GM19043 (cell line): Measurements from ENCODE around the gene NUP133.
"Not testable (repeated sequence)": the region's sequence is repeated elsewhere in the genome, so short reads cannot be mapped to it uniquely, and the experiment has no call there.

Experiments
- ATAC-seq: cut with Tn5 transposase; IDR thresholded peaks from one replicate; pipeline ENCODE4 v1.9.1; 2021; ENCODE audit warnings: low read depth; ENCODE audit not compliant: unreplicated experiment

NUP133 gene

GRCh38 chr1:229507951-229508822, at the start of gene NUP133:
Gene NUP133, minus strand, starts transcription at chr1:229508341. Its CDS starts 92 bp downstream, at chr1:229508249.
- ATAC-seq: peak; percentile 89

- ATAC-seq: no peak
Measured at GRCh38 chr1:229557200-229557850, 49.2 kb upstream of the NUP133 start.

- ATAC-seq: no peak
Measured at GRCh38 chr1:229554886-229555621, 46.9 kb upstream of the NUP133 start.

GRCh38 chr1:229553621-229554130, 45.5 kb upstream of the NUP133 start:
- ATAC-seq: no peak

- ATAC-seq: no peak
Measured at GRCh38 chr1:229552732-229553131, 44.6 kb upstream of the NUP133 start.

GRCh38 chr1:229550812-229551567, 42.8 kb upstream of the NUP133 start:
- ATAC-seq: no peak

GRCh38 chr1:229547542-229547941, 39.4 kb upstream of the NUP133 start:
- ATAC-seq: no peak

- ATAC-seq: no peak
Measured at GRCh38 chr1:229544587-229544986, 36.4 kb upstream of the NUP133 start.

GRCh38 chr1:229539863-229540506, 31.8 kb upstream of the NUP133 start:
- ATAC-seq: no peak

- no peak for ATAC-seq
Measured at GRCh38 chr1:229538945-229539344, 30.8 kb upstream of the NUP133 start.

GRCh38 chr1:229537894-229538293, 29.8 kb upstream of the NUP133 start:
- no peak for ATAC-seq

- ATAC-seq: no peak
Measured at GRCh38 chr1:229536982-229537381, 28.8 kb upstream of the NUP133 start.

GRCh38 chr1:229535230-229535629, 27.1 kb upstream of the NUP133 start:
- no peak for ATAC-seq

- ATAC-seq: no peak
Measured at GRCh38 chr1:229531326-229531725, 23.2 kb upstream of the NUP133 start.

GRCh38 chr1:229529639-229530038, 21.5 kb upstream of the NUP133 start:
- no peak for ATAC-seq

GRCh38 chr1:229526695-229527094, 18.6 kb upstream of the NUP133 start:
- no peak for ATAC-seq

- no peak for ATAC-seq
Measured at GRCh38 chr1:229523052-229523451, 14.9 kb upstream of the NUP133 start.

GRCh38 chr1:229514578-229515275, 6.6 kb upstream of the NUP133 start:
- peak; percentile 64 for ATAC-seq

- ATAC-seq: not testable (repeated sequence)
Measured at GRCh38 chr1:229511625-229512024, 3.5 kb upstream of the NUP133 start.
